GM18505 (cell line): ENCODE measurements around the gene ZNF544.
"Not testable (repeated sequence)": the region's sequence is repeated elsewhere in the genome, so short reads cannot be mapped to it uniquely, and the experiment has no call there.

ENCODE experiments used
- ATAC-seq: cut with Tn5 transposase; IDR thresholded peaks from one replicate; pipeline ENCODE4 v1.9.1; 2021; ENCODE audit not compliant: unreplicated experiment
- POLR2A ChIP-seq: IDR thresholded peaks from 4 replicates; pipeline ENCODE4 v1.6.1; 2011; ENCODE audit warnings: borderline replicate concordance; ENCODE audit not compliant: insufficient read depth, insufficient read length; ENCODE audit errors: extremely low read depth

ZNF544 gene

GRCh38 chr19:58304255-58304654 is 75.5 kb downstream of the ZNF544 start:
- no peak for ATAC-seq
- TF ChIP-seq POLR2A: no peak

- TF ChIP-seq POLR2A: no peak
- ATAC-seq: no peak
These were observed 76.0 kb downstream of the ZNF544 start for GRCh38 chr19:58304748-58305064.

GRCh38 chr19:58305065-58305931 is 76.6 kb downstream of the ZNF544 start, which contains the start of gene ERVK3-1:
Gene ERVK3-1, plus strand, starts transcription at chr19:58305377. Its CDS starts 6,792 bp downstream, at chr19:58312169.
- peak; percentile 97 for TF ChIP-seq POLR2A
- peak; percentile 98 for ATAC-seq

- no peak for TF ChIP-seq POLR2A
- ATAC-seq: no peak
These were observed 77.2 kb downstream of the ZNF544 start for GRCh38 chr19:58305932-58306323.

GRCh38 chr19:58307736-58308135 is 79.0 kb downstream of the ZNF544 start:
- no peak for TF ChIP-seq POLR2A

GRCh38 chr19:58310685-58311084 is 82.0 kb downstream of the ZNF544 start:
- not testable (repeated sequence) for ATAC-seq

More at GRCh38 chr19:58307736-58308135, 79.0 kb downstream of the ZNF544 start:
- ATAC-seq: no peak

- ATAC-seq: no peak
- TF ChIP-seq POLR2A: no peak
These were observed 82.7 kb downstream of the ZNF544 start for GRCh38 chr19:58311345-58311865.
